Activated B cell treated with CpG ODN at 0.5 μM for 24 hours (primary cell): ENCODE results near the gene RAP1A. TPM values are rescaled to one million over a fixed set of nuclear protein-coding genes. Genes with fewer than 3 reads are reported as not detected.

ENCODE experiments used
- ATAC-seq: fragments of 200-7000 bp; cut with Tn5 transposase; one replicate; pipeline ENCODE4 v1.10.0; 2021; ENCODE audit warnings: low read depth, mild to moderate bottlenecking, moderate library complexity
- CTCF ChIA-PET: fragments of 350-600 bp; sonication (Branson Sonifier 250); formaldehyde crosslinking; loops from one replicate; lab custom pipeline; 2021; ENCODE audit warnings: antibody characterized with exemption; lab: Charles Lee
- POLR2A ChIA-PET: fragments of 350-600 bp; sonication (Branson Sonifier 250); formaldehyde crosslinking; loops from one replicate; lab custom pipeline; 2021; ENCODE audit warnings: antibody characterized with exemption; lab: Charles Lee
- DNase-seq: peaks from one replicate; pipeline ENCODE4 v3.0.0; 2022
- H3K27ac Mint-ChIP-seq: one replicate; pipeline ENCODE4 v1.8.0; 2020; ENCODE audit warnings: mixed read lengths
- H3K27me3 Mint-ChIP-seq: one replicate; pipeline ENCODE4 v1.8.0; 2021; ENCODE audit warnings: mixed read lengths
- H3K36me3 Mint-ChIP-seq: one replicate; pipeline ENCODE4 v1.8.0; 2021; ENCODE audit warnings: low read depth, mixed read lengths
- H3K4me1 Mint-ChIP-seq: one replicate; pipeline ENCODE4 v1.8.0; 2021; ENCODE audit warnings: mixed read lengths
- H3K4me3 Mint-ChIP-seq: one replicate; pipeline ENCODE4 v1.8.0; 2020; ENCODE audit warnings: mild to moderate bottlenecking, mixed read lengths
- H3K9me3 Mint-ChIP-seq: one replicate; pipeline ENCODE4 v1.8.0; 2020; ENCODE audit warnings: mixed read lengths
- CTCF ChIP-seq: fragments of 200-600 bp; IDR thresholded peaks from one replicate; pipeline ENCODE4 v1.8.0; 2022; ENCODE audit warnings: antibody characterized with exemption, mild to moderate bottlenecking
- intact Hi-C: fragments of 100-400 bp; cut with micrococcal nuclease; formaldehyde crosslinking; loops from one replicate; pipeline ENCODE4 v1.15.1; 2024
- total RNA-seq: library from RNA; stranded (reverse); gene quantifications from 2 replicates; pipeline ENCODE4 v1.2.3, GENCODE V29; 2022

RAP1A gene
- total RNA-seq, 1 donor from 2014 or later: 93.8 TPM

GRCh38 chr1:111730706-111731105 lies 111.1 kb downstream of the RAP1A start:
- no peak for DNase-seq
- Mint-ChIP-seq H3K27ac (no peak overlapping the region), H3K4me3 (no peak overlapping the region), H3K27me3 (no peaks in the 10 kb centered on the region), H3K36me3 (no peaks in the 10 kb centered on the region), H3K4me1 (peaks cover 2% of the 10 kb centered on the region), H3K9me3 (no peaks in the 10 kb centered on the region)
- no peak for ATAC-seq
- intact Hi-C loops: no loop called here
- POLR2A ChIA-PET: interaction anchor here (0.6 kb wide), 1 partner anchor 129 kb away, joined by 3 read pairs; no protein-coding TSS in a partner anchor
- CTCF ChIA-PET: interaction anchor here (1.1 kb wide), 1 partner anchor 17 kb away, joined by 4 read pairs; no protein-coding TSS in a partner anchor
- TF ChIP-seq CTCF: no peak

- intact Hi-C loops: no loop called here
Observed at GRCh38 chr1:111731956-111732355, 112.4 kb downstream of the RAP1A start.

DNA sequence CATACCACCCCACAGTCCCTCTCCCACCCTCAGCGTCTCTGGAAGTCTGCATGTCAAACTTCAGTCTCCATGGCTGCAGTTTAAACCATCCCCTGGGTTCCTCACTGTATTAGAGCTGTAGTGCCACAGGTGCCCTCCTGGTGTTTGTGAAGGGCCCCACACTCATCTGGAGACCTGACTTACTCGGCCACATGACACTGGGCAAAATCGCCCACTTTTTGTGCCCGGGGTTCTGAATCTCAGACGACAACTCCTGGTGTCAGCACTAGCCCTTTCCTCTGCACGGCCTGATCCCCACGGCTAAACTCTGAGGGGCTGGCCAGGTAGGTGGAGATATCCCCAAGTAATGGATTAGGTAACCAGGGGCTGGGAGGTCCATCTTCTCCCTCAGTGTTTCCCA lies 113.1 kb downstream of the RAP1A start:
- ATAC-seq: no peak
- Mint-ChIP-seq H3K4me1 (peaks cover 6% of the 10 kb centered on the region), H3K4me3 (no peak overlapping the region), H3K27me3 (no peaks in the 10 kb centered on the region), H3K27ac (no peak overlapping the region), H3K36me3 (no peaks in the 10 kb centered on the region), H3K9me3 (no peaks in the 10 kb centered on the region)
- no peak for TF ChIP-seq CTCF
- ChIA-PET CTCF (no interaction called here), POLR2A (interaction anchor here (0.7 kb wide), 1 partner anchor 483 kb away, joined by 3 read pairs; no protein-coding TSS in a partner anchor)
- DNase-seq: no peak
- intact Hi-C loops: no loop called here

More at GRCh38 chr1:111731956-111732355, 112.4 kb downstream of the RAP1A start:
- Mint-ChIP-seq H3K4me1 (peaks cover 2% of the 10 kb centered on the region), H3K9me3 (no peaks in the 10 kb centered on the region), H3K27me3 (no peaks in the 10 kb centered on the region), H3K27ac (no peak overlapping the region), H3K36me3 (no peaks in the 10 kb centered on the region), H3K4me3 (no peak overlapping the region)
- no peak for DNase-seq
- TF ChIP-seq CTCF: no peak
- ChIA-PET CTCF (interaction anchor here (1.1 kb wide), 1 partner anchor 19 kb away, joined by 4 read pairs; no protein-coding TSS in a partner anchor), POLR2A (no interaction called here)
- ATAC-seq: no peak

DNA sequence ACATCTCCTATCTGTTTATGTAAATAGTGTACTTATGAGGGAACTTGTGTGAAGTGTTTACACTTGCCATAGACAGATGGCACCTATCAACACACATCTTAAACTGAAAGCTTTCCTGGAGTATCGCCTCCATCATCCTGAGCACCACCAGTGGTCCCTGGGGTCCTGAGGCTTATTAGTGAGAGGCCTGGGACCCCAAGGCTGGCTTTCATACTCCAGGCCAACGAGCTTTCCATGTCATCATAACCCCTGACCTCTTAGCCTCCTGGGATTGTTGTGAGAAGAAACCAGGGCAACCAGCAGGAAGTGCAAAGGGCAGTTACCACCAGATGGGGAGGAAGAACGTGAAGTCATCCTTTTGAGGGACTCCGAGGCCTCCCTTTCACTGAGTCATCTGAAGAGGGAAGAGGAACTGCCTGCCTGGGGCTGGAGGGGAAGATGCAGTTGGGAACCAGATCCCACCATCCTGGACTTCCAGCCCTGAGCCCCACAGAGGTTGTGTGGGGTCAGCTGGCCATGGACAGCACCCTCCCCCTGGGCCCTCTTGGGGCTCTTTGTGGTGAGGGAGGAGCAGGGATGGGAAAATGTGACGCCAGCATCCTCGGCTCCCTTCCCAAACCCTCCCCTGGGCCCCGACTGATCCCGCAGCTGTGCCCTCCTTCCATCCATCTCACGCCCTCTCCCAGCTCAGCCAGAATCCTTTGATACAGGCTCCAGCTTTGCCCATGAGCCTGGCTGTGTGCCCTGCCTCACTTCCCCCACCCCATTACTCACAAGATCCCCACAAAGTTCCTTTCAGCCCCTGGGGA lies 113.8 kb downstream of the RAP1A start:
- intact Hi-C loops: no loop called here
- ChIA-PET CTCF (no interaction called here), POLR2A (interaction anchor here (0.6 to 0.7 kb wide), 2 partner anchors 60 to 483 kb away, joined by 3 to 4 read pairs; no protein-coding TSS in a partner anchor)
- Mint-ChIP-seq H3K4me1 (peaks cover 10% of the 10 kb centered on the region), H3K9me3 (no peaks in the 10 kb centered on the region), H3K27me3 (no peaks in the 10 kb centered on the region), H3K4me3 (no peak overlapping the region), H3K27ac (no peak overlapping the region), H3K36me3 (no peaks in the 10 kb centered on the region)
- DNase-seq: no peak
- TF ChIP-seq CTCF: no peak
- no peak for ATAC-seq

DNA sequence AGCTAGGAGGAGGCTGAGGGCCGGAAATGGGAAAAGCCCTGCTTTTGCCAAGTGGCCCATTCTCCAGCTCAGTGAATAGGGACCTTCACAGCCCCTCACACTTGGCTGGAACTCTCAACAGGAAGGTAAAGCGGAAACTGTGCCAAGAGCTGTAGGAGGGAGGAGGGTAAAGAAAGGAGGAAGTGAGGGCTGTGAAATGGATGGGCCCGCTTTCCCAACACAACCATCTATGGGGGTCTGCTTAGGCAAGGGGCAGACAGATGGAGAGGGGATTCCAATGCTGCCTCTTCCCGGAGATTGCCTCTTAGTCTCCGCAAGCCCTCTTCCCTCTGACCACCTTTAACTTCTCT lies 114.4 kb downstream of the RAP1A start:
- peaks cover 13% of the 10 kb centered on the region for H3K4me1 Mint-ChIP-seq
- H3K9me3 Mint-ChIP-seq: no peaks in the 10 kb centered on the region
- intact Hi-C loops: no loop called here
- no peaks in the 10 kb centered on the region for H3K36me3 Mint-ChIP-seq
- no peak for ATAC-seq
- TF ChIP-seq CTCF: no peak
- DNase-seq: no peak
- no peaks in the 10 kb centered on the region for H3K27me3 Mint-ChIP-seq
- POLR2A ChIA-PET: no interaction called here
- CTCF ChIA-PET: interaction anchor here (0.8 to 1.8 kb wide), 2 partner anchors 10 to 19 kb away, joined by 3 to 7 read pairs; no protein-coding TSS in a partner anchor
- no peak overlapping the region for H3K27ac Mint-ChIP-seq
- no peak overlapping the region for H3K4me3 Mint-ChIP-seq
